IPS-18a (cell line): Measurements from ENCODE around the gene GC.
"Not testable (repeated sequence)": the region's sequence is repeated elsewhere in the genome, so short reads cannot be mapped to it uniquely, and the experiment has no call there.

Experiments used
- H3K27ac ChIP-seq: one replicate; pipeline ENCODE4 v1.5.1; 2013; ENCODE audit warnings: low read length
- H3K27me3 ChIP-seq: one replicate; pipeline ENCODE4 v1.6.1; 2013; ENCODE audit warnings: mild to moderate bottlenecking, low read length; ENCODE audit not compliant: control insufficient read depth, insufficient read depth
- H3K36me3 ChIP-seq: one replicate; pipeline ENCODE4 v1.6.1; 2013; ENCODE audit warnings: low read depth, low read length; ENCODE audit not compliant: control insufficient read depth
- H3K4me1 ChIP-seq: one replicate; pipeline ENCODE4 v1.6.1; 2013; ENCODE audit warnings: low read depth, low read length; ENCODE audit not compliant: control insufficient read depth
- H3K4me3 ChIP-seq: one replicate; pipeline ENCODE4 v1.5.1; 2013; ENCODE audit warnings: low read length
- H3K9ac ChIP-seq: one replicate; pipeline ENCODE4 v1.6.1; 2013; ENCODE audit warnings: mild to moderate bottlenecking, low read length, moderate library complexity
- H3K9me3 ChIP-seq: one replicate; pipeline ENCODE4 v1.6.1; 2013; ENCODE audit warnings: low read depth, low read length; ENCODE audit not compliant: control insufficient read depth

The GC gene

GRCh38 chr4:71804017-71804697, 20.3 kb upstream of the GC start:
- not testable (repeated sequence) for H3K36me3 ChIP-seq, H3K9ac ChIP-seq, H3K4me1 ChIP-seq, H3K9me3 ChIP-seq, H3K27me3 ChIP-seq, H3K27ac ChIP-seq, H3K4me3 ChIP-seq

GRCh38 chr4:71785959-71786358, 2.1 kb upstream of the GC start:
- Histone ChIP-seq H3K27me3 (no peaks in the 10 kb centered on the region), H3K27ac (no peak overlapping the region), H3K4me1 (no peaks in the 10 kb centered on the region), H3K9me3 (no peaks in the 10 kb centered on the region), H3K36me3 (no peaks in the 10 kb centered on the region), H3K9ac (no peak overlapping the region), H3K4me3 (no peak overlapping the region)

- no peak overlapping the region for H3K9ac ChIP-seq
- H3K27ac ChIP-seq, result no peak overlapping the region
- no peaks in the 10 kb centered on the region for H3K27me3 ChIP-seq
- no peak overlapping the region for H3K4me3 ChIP-seq
- no peaks in the 10 kb centered on the region for H3K4me1 ChIP-seq
- H3K36me3 ChIP-seq, result no peaks in the 10 kb centered on the region
- H3K9me3 ChIP-seq, result no peaks in the 10 kb centered on the region
These were observed 804 bp upstream of the GC start for GRCh38 chr4:71784569-71785197.

GRCh38 chr4:71777891-71778290, 6.0 kb downstream of the GC start:
- Histone ChIP-seq H3K27ac (no peak overlapping the region), H3K4me3 (no peak overlapping the region), H3K36me3 (no peaks in the 10 kb centered on the region), H3K9ac (no peak overlapping the region), H3K27me3 (no peaks in the 10 kb centered on the region), H3K4me1 (peaks cover 7% of the 10 kb centered on the region), H3K9me3 (no peaks in the 10 kb centered on the region)

- H3K9me3 ChIP-seq, result no peaks in the 10 kb centered on the region
- H3K4me3 ChIP-seq, result no peak overlapping the region
- no peaks in the 10 kb centered on the region for H3K36me3 ChIP-seq
- no peak overlapping the region for H3K27ac ChIP-seq
- H3K9ac ChIP-seq, result no peak overlapping the region
- H3K4me1 ChIP-seq, result peaks cover 7% of the 10 kb centered on the region
- H3K27me3 ChIP-seq, result no peaks in the 10 kb centered on the region
These were observed 8.4 kb downstream of the GC start for GRCh38 chr4:71775449-71775848.

- H3K36me3 ChIP-seq, result no peaks in the 10 kb centered on the region
- no peaks in the 10 kb centered on the region for H3K9me3 ChIP-seq
- no peak overlapping the region for H3K4me3 ChIP-seq
- H3K27ac ChIP-seq, result no peak overlapping the region
- no peaks in the 10 kb centered on the region for H3K27me3 ChIP-seq
- H3K4me1 ChIP-seq, result peaks cover 7% of the 10 kb centered on the region
- H3K9ac ChIP-seq, result no peak overlapping the region
These were observed 9.7 kb downstream of the GC start for GRCh38 chr4:71774136-71774535.

GRCh38 chr4:71773004-71773403, 10.9 kb downstream of the GC start:
- H3K9me3 ChIP-seq, result no peaks in the 10 kb centered on the region
- no peak overlapping the region for H3K27ac ChIP-seq
- H3K9ac ChIP-seq, result no peak overlapping the region

GRCh38 chr4:71772592-71772991, 11.3 kb downstream of the GC start:
- H3K36me3 ChIP-seq, result no peaks in the 10 kb centered on the region
- H3K9ac ChIP-seq, result no peak overlapping the region
- no peaks in the 10 kb centered on the region for H3K9me3 ChIP-seq
- H3K4me3 ChIP-seq, result no peak overlapping the region
- H3K27me3 ChIP-seq, result no peaks in the 10 kb centered on the region
- H3K27ac ChIP-seq, result no peak overlapping the region
- peaks cover 7% of the 10 kb centered on the region for H3K4me1 ChIP-seq

More at GRCh38 chr4:71773004-71773403, 10.9 kb downstream of the GC start:
- Histone ChIP-seq H3K27me3 (no peaks in the 10 kb centered on the region), H3K36me3 (no peaks in the 10 kb centered on the region), H3K4me1 (peaks cover 7% of the 10 kb centered on the region), H3K4me3 (no peak overlapping the region)

- peaks cover 14% of the 10 kb centered on the region for H3K4me1 ChIP-seq
- H3K9ac ChIP-seq, result no peak overlapping the region
- no peak overlapping the region for H3K27ac ChIP-seq
- no peak overlapping the region for H3K4me3 ChIP-seq
- H3K9me3 ChIP-seq, result no peaks in the 10 kb centered on the region
- H3K27me3 ChIP-seq, result no peaks in the 10 kb centered on the region
- H3K36me3 ChIP-seq, result no peaks in the 10 kb centered on the region
These were observed 12.3 kb downstream of the GC start for GRCh38 chr4:71771613-71772012.

- no peaks in the 10 kb centered on the region for H3K36me3 ChIP-seq
- no peak overlapping the region for H3K4me3 ChIP-seq
- peaks cover 31% of the 10 kb centered on the region for H3K4me1 ChIP-seq
- H3K27me3 ChIP-seq, result no peaks in the 10 kb centered on the region
- no peak overlapping the region for H3K9ac ChIP-seq
- no peaks in the 10 kb centered on the region for H3K9me3 ChIP-seq
- no peak overlapping the region for H3K27ac ChIP-seq
These were observed 14.4 kb downstream of the GC start for GRCh38 chr4:71769434-71769833.

- H3K4me1 ChIP-seq, result peaks cover 25% of the 10 kb centered on the region
- no peak overlapping the region for H3K9ac ChIP-seq
- H3K9me3 ChIP-seq, result no peaks in the 10 kb centered on the region
- H3K27ac ChIP-seq, result no peak overlapping the region
- H3K36me3 ChIP-seq, result no peaks in the 10 kb centered on the region
- no peak overlapping the region for H3K4me3 ChIP-seq
- no peaks in the 10 kb centered on the region for H3K27me3 ChIP-seq
These were observed 15.8 kb downstream of the GC start for GRCh38 chr4:71768123-71768522.

- Histone ChIP-seq H3K36me3 (no peaks in the 10 kb centered on the region), H3K9ac (no peak overlapping the region), H3K9me3 (no peaks in the 10 kb centered on the region), H3K27me3 (no peaks in the 10 kb centered on the region), H3K27ac (peak overlapping the region; percentile 4), H3K4me3 (no peak overlapping the region), H3K4me1 (peaks cover 24% of the 10 kb centered on the region)
These were observed 18.0 kb downstream of the GC start for GRCh38 chr4:71765821-71766383.
